Endothelial cell (in vitro differentiated cells): Measurements from ENCODE around the gene HIVEP2. TPM values are rescaled to one million over a fixed set of nuclear protein-coding genes. Genes with fewer than 3 reads are reported as not detected.

Experiments used
- DNase-seq: peaks from one replicate; pipeline ENCODE4 v3.0.0; 2021; ENCODE audit warnings: low spot score
- H3K27ac Mint-ChIP-seq: one replicate; pipeline ENCODE4 v1.8.0; 2021; ENCODE audit warnings: mixed read lengths, inconsistent platforms; ENCODE audit not compliant: unreplicated experiment
- H3K27me3 Mint-ChIP-seq: one replicate; pipeline ENCODE4 v1.8.0; 2021; ENCODE audit warnings: mild to moderate bottlenecking, moderate library complexity, mixed read lengths, inconsistent platforms; ENCODE audit not compliant: unreplicated experiment
- H3K36me3 Mint-ChIP-seq: one replicate; pipeline ENCODE4 v1.8.0; 2021; ENCODE audit warnings: mild to moderate bottlenecking, low read depth, mixed read lengths, inconsistent platforms; ENCODE audit not compliant: unreplicated experiment
- H3K4me1 Mint-ChIP-seq: one replicate; pipeline ENCODE4 v1.8.0; 2021; ENCODE audit warnings: mild to moderate bottlenecking, mixed read lengths, inconsistent platforms; ENCODE audit not compliant: unreplicated experiment
- H3K4me3 Mint-ChIP-seq: one replicate; pipeline ENCODE4 v1.8.0; 2021; ENCODE audit warnings: mild to moderate bottlenecking, mixed read lengths, inconsistent platforms; ENCODE audit not compliant: unreplicated experiment
- H3K9me3 Mint-ChIP-seq: one replicate; pipeline ENCODE4 v1.8.0; 2021; ENCODE audit warnings: mixed read lengths, inconsistent platforms; ENCODE audit not compliant: unreplicated experiment
- total RNA-seq: library from RNA; stranded (reverse); fragmentation: NEBNext Ultra II Directional; extraction: Animal tissue kit (Norgen Biotek cat#: 25700); gene quantifications from one replicate; pipeline ENCODE4 v1.2.1, GENCODE V29; 2021; ENCODE audit not compliant: unreplicated experiment
- TF ChIP-seq, protein P1 (sequence below): fragments of 200-600 bp; sonication (generic); IDR thresholded peaks from one replicate; pipeline ENCODE4 v1.5.0; 2021; ENCODE audit warnings: antibody characterized with exemption; ENCODE audit not compliant: unreplicated experiment

The HIVEP2 gene
- total RNA-seq, 1 donor from 2014 or later: 15.6 TPM

DNA sequence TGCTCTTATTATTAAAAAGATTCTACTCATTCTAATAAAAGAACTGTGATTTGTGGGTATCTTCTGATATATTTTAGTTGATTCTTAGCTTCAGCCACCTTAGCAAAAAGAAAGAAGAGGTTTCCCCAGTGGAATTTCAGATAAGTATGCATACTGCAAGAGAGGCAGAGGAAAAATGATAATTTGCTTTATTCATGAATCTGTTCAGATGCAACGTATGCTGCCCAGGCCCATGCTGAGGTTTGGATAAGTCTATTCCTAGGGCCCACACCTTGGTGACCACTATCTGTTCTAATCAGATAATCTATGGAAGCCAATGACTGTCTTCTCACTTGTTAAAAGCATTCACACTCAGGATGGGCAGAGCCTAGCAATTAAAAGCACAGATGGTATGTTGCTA is 194.0 kb downstream of the HIVEP2 start:
- H3K9me3 Mint-ChIP-seq: no peaks in the 10 kb centered on the region
- no peak for DNase-seq
- TF ChIP-seq, protein P1, sequence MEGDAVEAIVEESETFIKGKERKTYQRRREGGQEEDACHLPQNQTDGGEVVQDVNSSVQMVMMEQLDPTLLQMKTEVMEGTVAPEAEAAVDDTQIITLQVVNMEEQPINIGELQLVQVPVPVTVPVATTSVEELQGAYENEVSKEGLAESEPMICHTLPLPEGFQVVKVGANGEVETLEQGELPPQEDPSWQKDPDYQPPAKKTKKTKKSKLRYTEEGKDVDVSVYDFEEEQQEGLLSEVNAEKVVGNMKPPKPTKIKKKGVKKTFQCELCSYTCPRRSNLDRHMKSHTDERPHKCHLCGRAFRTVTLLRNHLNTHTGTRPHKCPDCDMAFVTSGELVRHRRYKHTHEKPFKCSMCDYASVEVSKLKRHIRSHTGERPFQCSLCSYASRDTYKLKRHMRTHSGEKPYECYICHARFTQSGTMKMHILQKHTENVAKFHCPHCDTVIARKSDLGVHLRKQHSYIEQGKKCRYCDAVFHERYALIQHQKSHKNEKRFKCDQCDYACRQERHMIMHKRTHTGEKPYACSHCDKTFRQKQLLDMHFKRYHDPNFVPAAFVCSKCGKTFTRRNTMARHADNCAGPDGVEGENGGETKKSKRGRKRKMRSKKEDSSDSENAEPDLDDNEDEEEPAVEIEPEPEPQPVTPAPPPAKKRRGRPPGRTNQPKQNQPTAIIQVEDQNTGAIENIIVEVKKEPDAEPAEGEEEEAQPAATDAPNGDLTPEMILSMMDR: no peak
- H3K27me3 Mint-ChIP-seq: no peaks in the 10 kb centered on the region
- peaks cover 5% of the 10 kb centered on the region for H3K4me1 Mint-ChIP-seq
- H3K36me3 Mint-ChIP-seq: peaks cover 5% of the 10 kb centered on the region
- no peak overlapping the region for H3K27ac Mint-ChIP-seq
- no peak overlapping the region for H3K4me3 Mint-ChIP-seq

DNA sequence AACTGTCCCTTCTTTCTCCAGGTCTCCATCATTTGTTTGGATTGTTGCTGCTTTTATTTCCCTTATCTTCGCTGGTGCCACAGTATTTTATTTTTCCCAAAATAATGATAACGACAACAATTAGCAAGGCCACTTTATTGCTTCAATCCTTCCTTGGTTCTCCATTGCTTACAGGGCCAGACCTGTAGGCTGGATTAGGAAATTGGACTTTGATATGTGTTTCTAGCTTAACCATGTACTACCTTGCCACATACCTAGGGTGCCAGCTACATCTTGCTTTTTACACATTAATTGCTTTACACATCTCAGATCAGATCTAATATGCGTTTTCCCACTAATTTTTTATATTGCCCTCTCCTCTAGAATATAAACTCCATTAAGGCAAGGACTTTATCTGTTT is 195.4 kb downstream of the HIVEP2 start:
- no peaks in the 10 kb centered on the region for H3K27me3 Mint-ChIP-seq
- H3K36me3 Mint-ChIP-seq: no peaks in the 10 kb centered on the region
- no peak overlapping the region for H3K27ac Mint-ChIP-seq
- TF ChIP-seq, protein P1: no peak
- H3K4me3 Mint-ChIP-seq: no peak overlapping the region
- no peaks in the 10 kb centered on the region for H3K9me3 Mint-ChIP-seq
- H3K4me1 Mint-ChIP-seq: peaks cover 6% of the 10 kb centered on the region
- no peak for DNase-seq

DNA sequence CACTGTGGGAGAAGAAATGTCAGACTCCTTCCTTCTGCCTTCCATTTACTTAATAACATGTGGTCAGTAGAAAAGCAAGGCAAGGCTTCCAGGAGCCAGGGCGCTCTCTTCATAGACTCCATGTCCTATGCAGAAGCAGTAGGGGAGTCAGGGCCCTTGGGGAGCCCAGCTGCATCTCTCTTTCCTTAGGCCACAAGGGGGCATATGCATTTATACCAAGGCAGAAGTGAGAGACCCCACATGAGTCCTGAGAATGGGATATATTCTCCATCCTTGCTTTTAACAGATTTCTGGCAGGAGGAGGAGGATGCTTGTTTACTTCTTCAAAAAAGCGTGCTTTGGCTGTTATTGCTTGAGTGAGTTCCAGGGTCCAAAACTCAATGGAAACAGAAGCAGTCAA is 198.5 kb downstream of the HIVEP2 start:
- Mint-ChIP-seq H3K4me1 (peaks cover 6% of the 10 kb centered on the region), H3K9me3 (no peaks in the 10 kb centered on the region), H3K36me3 (no peaks in the 10 kb centered on the region), H3K27ac (no peak overlapping the region), H3K4me3 (no peak overlapping the region), H3K27me3 (no peaks in the 10 kb centered on the region)
- DNase-seq: peak; percentile 36
- TF ChIP-seq, protein P1: peak; percentile 47

DNA sequence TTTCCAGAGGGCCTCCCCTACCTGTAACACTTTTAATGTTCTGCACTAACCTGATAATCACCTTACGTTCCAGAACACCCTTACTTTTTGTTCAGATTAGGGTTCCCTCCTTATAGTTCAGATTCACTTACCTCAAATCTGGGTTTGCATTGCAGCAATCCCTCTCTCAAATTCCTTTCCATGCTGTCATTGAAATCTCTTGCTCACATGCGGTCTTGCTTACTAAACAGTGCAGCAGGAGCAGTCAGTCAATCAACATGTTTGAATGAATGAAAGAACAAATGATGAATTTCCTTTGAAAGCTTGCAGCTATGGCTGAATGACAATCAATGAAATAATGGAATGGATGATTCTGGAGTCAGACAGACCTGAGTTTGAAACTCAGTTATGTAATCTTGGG is 200.1 kb downstream of the HIVEP2 start:
- no peak overlapping the region for H3K27ac Mint-ChIP-seq
- H3K9me3 Mint-ChIP-seq: no peaks in the 10 kb centered on the region
- H3K4me3 Mint-ChIP-seq: no peak overlapping the region
- H3K36me3 Mint-ChIP-seq: no peaks in the 10 kb centered on the region
- TF ChIP-seq, protein P1: no peak
- no peak for DNase-seq
- H3K27me3 Mint-ChIP-seq: no peaks in the 10 kb centered on the region
- peaks cover 6% of the 10 kb centered on the region for H3K4me1 Mint-ChIP-seq

DNA sequence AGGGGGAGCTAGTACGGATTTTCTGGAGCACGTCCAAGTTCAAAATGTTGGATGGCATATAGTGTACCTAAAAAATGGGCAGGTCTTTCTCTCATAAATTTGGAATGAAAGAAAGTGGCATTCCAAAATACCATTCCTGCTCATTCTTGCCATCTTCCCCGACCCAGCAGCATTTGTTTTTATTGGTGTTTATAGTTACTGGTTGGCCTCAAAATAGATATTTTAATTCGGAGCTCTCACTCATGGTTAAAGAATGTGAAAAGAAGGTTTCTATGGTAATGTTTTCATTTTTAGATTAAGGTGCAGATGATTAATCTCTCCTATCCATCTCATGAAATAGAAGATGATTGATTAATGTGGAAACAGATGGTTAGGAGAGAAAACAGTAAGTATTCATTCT is 204.5 kb downstream of the HIVEP2 start:
- H3K27ac Mint-ChIP-seq: no peak overlapping the region

More for the DNA sequence above, 204.5 kb downstream of the HIVEP2 start:
- Mint-ChIP-seq H3K4me1 (peaks cover 18% of the 10 kb centered on the region), H3K27me3 (no peaks in the 10 kb centered on the region), H3K9me3 (no peaks in the 10 kb centered on the region), H3K36me3 (no peaks in the 10 kb centered on the region), H3K4me3 (no peak overlapping the region)
- DNase-seq: no peak
- TF ChIP-seq, protein P1: no peak
